Mucosa of stomach (tissue), 1 donor: ENCODE measurements around the gene SH3PXD2A.
"Not testable (repeated sequence)": the region's sequence is repeated elsewhere in the genome, so short reads cannot be mapped to it uniquely, and the experiment has no call there.

Experiments
- H3K27me3 ChIP-seq: one replicate; pipeline ENCODE4 v1.7.0; 2013; ENCODE audit warnings: mild to moderate bottlenecking, low read length; ENCODE audit not compliant: control insufficient read depth, insufficient read depth
- H3K36me3 ChIP-seq: one replicate; pipeline ENCODE4 v1.7.0; 2013; ENCODE audit warnings: low read length; ENCODE audit not compliant: control insufficient read depth, insufficient read depth
- H3K4me1 ChIP-seq: one replicate; pipeline ENCODE4 v1.7.0; 2013; ENCODE audit warnings: mild to moderate bottlenecking, low read length; ENCODE audit not compliant: control insufficient read depth, insufficient read depth
- H3K4me3 ChIP-seq: one replicate; pipeline ENCODE4 v1.7.0; 2013; ENCODE audit warnings: low read length
- H3K9ac ChIP-seq: one replicate; pipeline ENCODE4 v1.7.0; 2013; ENCODE audit warnings: mild to moderate bottlenecking, low read length, moderate library complexity
- H3K9me3 ChIP-seq: one replicate; pipeline ENCODE4 v1.7.0; 2013; ENCODE audit warnings: mild to moderate bottlenecking, low read length, moderate library complexity; ENCODE audit not compliant: control insufficient read depth
- donor health status: Pancreatic carcinoma.

The SH3PXD2A gene

GRCh38 chr10:103763374-103764202 is 91.8 kb downstream of the SH3PXD2A start:
- Histone ChIP-seq H3K36me3 (peaks cover 8% of the 10 kb centered on the region), H3K9ac (no peak overlapping the region), H3K4me3 (no peak overlapping the region), H3K9me3 (no peaks in the 10 kb centered on the region), H3K27me3 (no peaks in the 10 kb centered on the region), H3K4me1 (peaks cover 44% of the 10 kb centered on the region)

- Histone ChIP-seq H3K4me1 (peaks cover 51% of the 10 kb centered on the region), H3K27me3 (no peaks in the 10 kb centered on the region), H3K4me3 (no peak overlapping the region), H3K9me3 (no peaks in the 10 kb centered on the region), H3K36me3 (peaks cover 8% of the 10 kb centered on the region), H3K9ac (no peak overlapping the region)
These were observed 92.5 kb downstream of the SH3PXD2A start for GRCh38 chr10:103762916-103763315.

- H3K4me3 ChIP-seq, result no peak overlapping the region
- no peaks in the 10 kb centered on the region for H3K9me3 ChIP-seq
- no peak overlapping the region for H3K9ac ChIP-seq
- H3K36me3 ChIP-seq, result peaks cover 7% of the 10 kb centered on the region
- H3K4me1 ChIP-seq, result peaks cover 58% of the 10 kb centered on the region
- H3K27me3 ChIP-seq, result no peaks in the 10 kb centered on the region
These were observed 93.2 kb downstream of the SH3PXD2A start for GRCh38 chr10:103762162-103762561.

- Histone ChIP-seq H3K9me3 (no peaks in the 10 kb centered on the region), H3K9ac (no peak overlapping the region), H3K4me1 (peaks cover 62% of the 10 kb centered on the region), H3K36me3 (peaks cover 4% of the 10 kb centered on the region), H3K4me3 (no peak overlapping the region), H3K27me3 (no peaks in the 10 kb centered on the region)
These were observed 94.1 kb downstream of the SH3PXD2A start for GRCh38 chr10:103761075-103761920.

- not testable (repeated sequence) for H3K9me3 ChIP-seq, H3K27me3 ChIP-seq, H3K9ac ChIP-seq, H3K4me3 ChIP-seq, H3K36me3 ChIP-seq
- peaks cover 68% of the 10 kb centered on the region for H3K4me1 ChIP-seq
These were observed 95.1 kb downstream of the SH3PXD2A start for GRCh38 chr10:103760233-103760632.

GRCh38 chr10:103759100-103759781 is 96.1 kb downstream of the SH3PXD2A start:
- H3K4me3 ChIP-seq, result no peak overlapping the region
- peaks cover 3% of the 10 kb centered on the region for H3K36me3 ChIP-seq
- peaks cover 67% of the 10 kb centered on the region for H3K4me1 ChIP-seq
- no peaks in the 10 kb centered on the region for H3K9me3 ChIP-seq
- no peaks in the 10 kb centered on the region for H3K27me3 ChIP-seq
- H3K9ac ChIP-seq, result no peak overlapping the region

- Histone ChIP-seq H3K27me3 (no peaks in the 10 kb centered on the region), H3K9ac (no peak overlapping the region), H3K4me3 (no peak overlapping the region), H3K9me3 (no peaks in the 10 kb centered on the region), H3K4me1 (peaks cover 59% of the 10 kb centered on the region), H3K36me3 (no peaks in the 10 kb centered on the region)
These were observed 97.1 kb downstream of the SH3PXD2A start for GRCh38 chr10:103758294-103758681.

- Histone ChIP-seq H3K9ac (no peak overlapping the region), H3K4me1 (peaks cover 59% of the 10 kb centered on the region), H3K4me3 (no peak overlapping the region), H3K27me3 (no peaks in the 10 kb centered on the region), H3K36me3 (no peaks in the 10 kb centered on the region), H3K9me3 (no peaks in the 10 kb centered on the region)
These were observed 97.7 kb downstream of the SH3PXD2A start for GRCh38 chr10:103757531-103758293.

GRCh38 chr10:103756277-103756869 is 99.0 kb downstream of the SH3PXD2A start:
- H3K9ac ChIP-seq, result no peak overlapping the region
- H3K4me1 ChIP-seq, result peaks cover 49% of the 10 kb centered on the region
- no peaks in the 10 kb centered on the region for H3K27me3 ChIP-seq

GRCh38 chr10:103752680-103753248 is 102.6 kb downstream of the SH3PXD2A start:
- Histone ChIP-seq H3K9ac (no peak overlapping the region), H3K36me3 (no peaks in the 10 kb centered on the region), H3K4me1 (peaks cover 32% of the 10 kb centered on the region), H3K9me3 (no peaks in the 10 kb centered on the region), H3K27me3 (no peaks in the 10 kb centered on the region), H3K4me3 (no peak overlapping the region)

More at GRCh38 chr10:103756277-103756869, 99.0 kb downstream of the SH3PXD2A start:
- H3K36me3 ChIP-seq, result no peaks in the 10 kb centered on the region
- H3K9me3 ChIP-seq, result no peaks in the 10 kb centered on the region
- H3K4me3 ChIP-seq, result no peak overlapping the region
